Fibroblast of lung (primary cell): Measurements from ENCODE around the gene AGO1. TPM values are rescaled to one million over a fixed set of nuclear protein-coding genes. Genes with fewer than 3 reads are reported as not detected.

ENCODE experiments used
- DNase-seq, 2 donors: peaks; one replicate each; pipeline versions ENCODE4 v3.0.0 to v3.0.0-alpha.2; 2010; ENCODE audit warnings: low read depth in 2 of 2
- H2AFZ ChIP-seq: 2 replicates; pipeline ENCODE4 v1.5.1; 2012; ENCODE audit warnings: low read length, control low read depth, inconsistent platforms
- H3K27ac ChIP-seq: 2 replicates; pipeline ENCODE4 v1.5.1; 2011; ENCODE audit warnings: low read length, control low read depth; ENCODE audit not compliant: insufficient read depth
- H3K27me3 ChIP-seq: 2 replicates; pipeline ENCODE4 v1.5.1; 2011; ENCODE audit warnings: mild to moderate bottlenecking, low read length; ENCODE audit not compliant: control insufficient read depth, insufficient read depth
- H3K36me3 ChIP-seq: 2 replicates; pipeline ENCODE4 v1.5.1; 2011; ENCODE audit warnings: low read length; ENCODE audit not compliant: control insufficient read depth, insufficient read depth
- H3K4me1 ChIP-seq: 2 replicates; pipeline ENCODE4 v1.5.1; 2011; ENCODE audit warnings: low read length; ENCODE audit not compliant: control insufficient read depth, insufficient read depth; ENCODE audit errors: extremely low read depth
- H3K4me2 ChIP-seq: 2 replicates; pipeline ENCODE4 v1.5.1; 2011; ENCODE audit warnings: low read length, control low read depth; ENCODE audit not compliant: insufficient read depth; ENCODE audit errors: extremely low read depth
- H3K4me3 ChIP-seq, 4 experiments: fragments of 200-600 bp in 1 of 4; sonication (generic) in 1 of 4; replicated peaks in 1 of 4; 2 replicates each; pipeline ENCODE4 v1.5.1; 2011 to 2016; ENCODE audit warnings: low read length in 4 of 4, low read depth in 3 of 4, mild to moderate bottlenecking in 3 of 4, control low read depth in 2 of 4, inconsistent platforms in 1 of 4, mixed read lengths in 1 of 4; ENCODE audit not compliant: insufficient read depth in 1 of 4; ENCODE audit errors: control extremely low read depth in 1 of 4
- H3K79me2 ChIP-seq: 2 replicates; pipeline ENCODE4 v1.5.1; 2012; ENCODE audit warnings: mild to moderate bottlenecking, low read length, inconsistent platforms; ENCODE audit not compliant: control insufficient read depth, insufficient read depth
- H3K9ac ChIP-seq: 2 replicates; pipeline ENCODE4 v1.5.1; 2011; ENCODE audit warnings: mild to moderate bottlenecking, low read length, control low read depth; ENCODE audit not compliant: insufficient read depth
- H3K9me3 ChIP-seq: 2 replicates; pipeline ENCODE4 v1.5.1; 2012; ENCODE audit warnings: low read depth, low read length; ENCODE audit not compliant: control insufficient read depth, insufficient read depth
- H4K20me1 ChIP-seq: 2 replicates; pipeline ENCODE4 v1.5.1; 2011; ENCODE audit warnings: low read length; ENCODE audit not compliant: control insufficient read depth, insufficient read depth; ENCODE audit errors: extremely low read depth
- CTCF ChIP-seq, 2 donors: IDR thresholded peaks in 1 of 2; conservative IDR thresholded peaks in 1 of 2; 1 replicate in 1 of 2; 2 replicates in 1 of 2; pipeline ENCODE4 v1.5.1; 2011 to 2012; ENCODE audit warnings: low read length in 2 of 2, control low read depth in 1 of 2, inconsistent platforms in 1 of 2, low read depth in 1 of 2, mild to moderate bottlenecking in 1 of 2
- EZH2 ChIP-seq: IDR thresholded peaks from 2 replicates; pipeline ENCODE4 v1.5.1; 2012; ENCODE audit warnings: low read length, control low read depth, mild to moderate bottlenecking; ENCODE audit errors: missing control alignments
- polyA plus RNA-seq, 2 donors: library from polyadenylated mRNA; depleted of rRNA in 1 of 2; stranded (reverse) in 1 of 2; unstranded in 1 of 2; fragments of >200 nt; gene quantifications; 2 replicates each; pipeline ENCODE4 v1.2.1, GENCODE V29; 2011 to 2012; ENCODE audit warnings: missing spikeins in 1 of 2
- total RNA-seq: library from RNA; depleted of rRNA; stranded (reverse); fragments of >200 nt; gene quantifications from 2 replicates; pipeline ENCODE4 v1.2.1, GENCODE V29; 2014

Gene AGO1
- total and polyA plus RNA-seq, 2 donors (not counting 1 experiment from before 2014, with no cell fraction given), result 7.6 to 12.8 TPM

GRCh38 chr1:35914717-35915116, 31.7 kb downstream of the AGO1 start:
- no peaks in the 10 kb centered on the region for H3K4me1 ChIP-seq
- no peak for DNase-seq
- no peaks in the 10 kb centered on the region for H3K9me3 ChIP-seq
- H3K9ac ChIP-seq, result no peak overlapping the region
- no peaks in the 10 kb centered on the region for H4K20me1 ChIP-seq
- no peak overlapping the region for H3K4me2 ChIP-seq
- no peak overlapping the region for H3K27ac ChIP-seq
- H3K36me3 ChIP-seq, result peaks cover 11% of the 10 kb centered on the region
- TF ChIP-seq CTCF (conservative IDR thresholded peaks at IDR 0.05 in 1 of 2, IDR thresholded peaks at IDR 0.05 in 1 of 2; ENCODE audit: low read depth in 1 of 2, low read length in 2 of 2) (no peak), EZH2 (no peak)
- no peaks in the 10 kb centered on the region for H3K79me2 ChIP-seq
- no peaks in the 10 kb centered on the region for H3K27me3 ChIP-seq
- H3K4me3 ChIP-seq, result no peak overlapping the region
- no peak overlapping the region for H2AFZ ChIP-seq

GRCh38 chr1:35915693-35916092, 32.7 kb downstream of the AGO1 start:
- TF ChIP-seq CTCF (conservative IDR thresholded peaks at IDR 0.05 in 1 of 2, IDR thresholded peaks at IDR 0.05 in 1 of 2; ENCODE audit: low read depth in 1 of 2, low read length in 2 of 2) (no peak), EZH2 (no peak)
- no peaks in the 10 kb centered on the region for H3K9me3 ChIP-seq
- H3K4me1 ChIP-seq, result no peaks in the 10 kb centered on the region
- H3K4me2 ChIP-seq, result no peak overlapping the region
- no peaks in the 10 kb centered on the region for H3K27me3 ChIP-seq
- H3K4me3 ChIP-seq, result no peak overlapping the region
- no peaks in the 10 kb centered on the region for H3K79me2 ChIP-seq
- H3K36me3 ChIP-seq, result peaks cover 11% of the 10 kb centered on the region
- no peak overlapping the region for H2AFZ ChIP-seq
- no peak overlapping the region for H3K27ac ChIP-seq
- no peak overlapping the region for H3K9ac ChIP-seq
- peak; percentile 11 to 34 for DNase-seq
- no peaks in the 10 kb centered on the region for H4K20me1 ChIP-seq

GRCh38 chr1:35923791-35924221, 40.8 kb downstream of the AGO1 start:
- no peak overlapping the region for H3K27ac ChIP-seq
- no peak for DNase-seq
- no peak overlapping the region for H2AFZ ChIP-seq
- TF ChIP-seq EZH2, result no peak
- no peak for TF ChIP-seq CTCF (conservative IDR thresholded peaks at IDR 0.05 in 1 of 2, IDR thresholded peaks at IDR 0.05 in 1 of 2; ENCODE audit: low read depth in 1 of 2, low read length in 2 of 2)
- peaks cover 2% of the 10 kb centered on the region for H3K36me3 ChIP-seq
- no peaks in the 10 kb centered on the region for H4K20me1 ChIP-seq
- no peaks in the 10 kb centered on the region for H3K79me2 ChIP-seq
- no peak overlapping the region for H3K4me3 ChIP-seq
- no peaks in the 10 kb centered on the region for H3K9me3 ChIP-seq
- H3K27me3 ChIP-seq, result no peaks in the 10 kb centered on the region
- H3K4me1 ChIP-seq, result no peaks in the 10 kb centered on the region
- no peak overlapping the region for H3K9ac ChIP-seq
- H3K4me2 ChIP-seq, result no peak overlapping the region
